GM19240 (cell line): Measurements from ENCODE around the gene SHROOM2.

Experiments
- DNase-seq: peaks from one replicate; pipeline ENCODE4 v3.0.0; 2011; ENCODE audit warnings: low spot score; ENCODE audit not compliant: insufficient read length

The SHROOM2 gene

DNA sequence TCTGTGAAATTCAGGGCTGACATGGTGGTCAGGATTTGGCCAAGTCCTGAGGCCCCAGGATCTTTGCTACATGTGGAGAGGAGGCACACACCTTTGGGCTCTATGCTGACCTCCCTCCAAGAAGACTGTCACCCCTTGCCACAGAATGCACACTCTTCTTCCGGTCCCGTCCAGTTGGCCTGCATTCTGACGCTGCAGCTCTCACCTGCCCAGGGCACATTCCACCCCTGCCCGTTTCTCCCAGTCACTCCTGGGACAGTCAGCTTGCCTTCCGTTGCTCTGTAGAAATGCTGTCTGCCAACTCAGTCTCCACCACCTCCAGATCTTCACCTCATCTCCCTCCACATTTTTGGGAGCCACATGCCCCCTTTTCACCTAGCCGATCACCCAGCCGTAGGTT, 76.7 kb downstream of the SHROOM2 start:
- DNase-seq = no peak

DNA sequence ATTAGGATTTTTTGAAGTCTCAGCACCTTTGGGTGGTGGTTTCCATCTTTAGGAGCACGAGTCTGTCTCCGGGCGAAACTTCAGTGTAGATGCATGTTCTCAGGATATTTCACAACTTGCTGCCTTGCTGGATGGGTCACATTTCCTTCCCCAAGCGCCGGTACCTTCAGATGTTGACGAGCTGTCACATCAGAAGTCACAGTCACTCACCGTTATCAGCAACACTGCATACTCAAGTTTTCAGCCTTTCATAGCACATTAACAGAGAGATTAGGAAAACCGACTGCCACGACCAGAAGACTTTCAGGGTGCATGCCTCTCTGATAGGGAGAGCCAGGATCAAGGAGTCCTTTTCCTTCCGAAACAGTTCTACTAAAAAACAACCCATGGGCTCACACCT, 77.8 kb downstream of the SHROOM2 start:
- no peak for DNase-seq

DNA sequence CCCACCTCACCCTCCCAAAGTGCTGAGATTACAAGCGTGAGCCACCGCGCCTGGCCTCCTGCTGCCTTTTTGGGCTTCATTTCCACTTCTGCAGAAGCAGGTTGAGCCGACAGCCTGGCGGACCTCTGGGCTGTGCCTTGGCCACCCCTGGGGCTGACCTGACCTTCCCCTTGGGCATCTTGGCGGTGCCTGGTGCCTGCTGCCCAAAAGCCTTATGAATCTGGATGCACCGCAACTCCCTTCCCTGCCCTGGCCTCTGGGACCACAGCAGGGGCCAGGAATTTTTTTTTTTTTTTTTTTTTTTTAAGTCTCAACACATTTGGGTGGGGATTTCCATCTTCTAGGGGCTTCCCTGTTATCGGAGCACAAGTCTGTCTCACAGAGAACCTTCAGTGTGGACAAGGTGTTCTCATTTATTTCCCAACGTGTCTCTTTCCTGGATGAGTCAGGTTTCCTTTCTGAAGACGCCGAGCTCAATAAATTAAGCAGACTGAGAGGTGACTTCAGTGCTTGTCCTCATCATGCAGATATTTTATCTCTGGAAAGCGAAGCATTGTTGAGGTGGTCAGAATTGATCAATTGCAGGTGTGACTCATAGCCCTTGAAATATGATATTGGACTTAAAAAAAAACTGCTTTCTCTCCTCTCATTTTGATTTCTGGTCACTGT, 79.7 kb downstream of the SHROOM2 start:
- no peak for DNase-seq

DNA sequence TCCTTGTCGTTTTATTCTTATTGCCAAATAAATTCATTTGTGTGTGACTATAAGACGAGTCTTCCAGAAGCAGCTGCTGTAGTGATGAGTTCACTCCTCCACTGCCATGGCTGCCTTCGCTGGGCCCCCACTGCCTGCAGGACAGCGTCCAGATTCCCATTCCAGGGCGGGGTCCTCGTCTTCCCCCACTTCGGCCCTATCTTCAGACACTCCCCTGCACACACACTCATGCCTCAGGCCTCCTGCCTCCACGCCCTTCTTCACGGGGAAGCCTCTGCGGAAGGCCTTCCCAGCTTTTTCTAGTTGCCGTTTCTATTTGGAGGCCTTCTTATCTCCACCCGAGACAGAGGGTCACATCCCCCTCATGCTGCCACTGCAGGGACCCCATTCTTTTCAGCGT, 80.4 kb downstream of the SHROOM2 start:
- DNase-seq = no peak

DNA sequence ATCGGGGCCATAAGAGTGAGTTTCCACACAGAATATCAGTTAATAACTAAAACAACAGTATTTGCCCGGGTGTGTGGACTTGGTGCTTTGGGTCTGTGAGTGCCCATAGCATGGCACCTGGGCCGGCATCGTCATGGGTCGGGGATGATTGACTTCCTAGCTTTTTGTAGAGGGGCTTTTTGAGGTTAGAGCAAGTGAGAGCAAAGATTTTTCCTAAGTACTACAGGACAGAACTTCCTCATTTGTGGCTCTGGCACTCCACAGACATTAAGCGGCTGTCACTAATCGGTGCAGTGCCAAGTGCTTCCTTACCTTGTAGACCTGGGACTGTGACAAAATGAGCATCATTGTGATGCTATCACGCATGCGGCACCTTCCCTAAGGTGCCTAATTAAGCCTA, 81.0 kb downstream of the SHROOM2 start:
- no peak for DNase-seq

DNA sequence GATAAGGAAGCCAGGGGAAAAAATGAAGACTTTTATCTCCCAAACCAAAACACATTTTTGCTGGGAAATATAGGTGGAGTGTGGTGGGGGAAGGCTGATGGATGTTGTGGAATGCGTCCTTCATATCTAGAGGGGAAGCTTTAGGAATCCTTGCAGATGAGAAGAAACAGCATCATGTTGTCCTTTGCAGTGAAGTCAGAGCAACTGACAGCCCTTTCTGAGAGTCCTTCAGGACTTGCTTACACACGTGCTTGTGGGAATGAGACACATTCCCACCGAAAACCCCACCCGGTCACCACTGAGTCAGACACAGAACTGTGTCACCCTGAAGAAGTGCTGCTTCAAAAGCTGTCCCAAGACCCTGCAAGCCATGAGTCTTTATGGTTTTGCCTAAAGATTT, 81.5 kb downstream of the SHROOM2 start:
- DNase-seq = no peak

DNA sequence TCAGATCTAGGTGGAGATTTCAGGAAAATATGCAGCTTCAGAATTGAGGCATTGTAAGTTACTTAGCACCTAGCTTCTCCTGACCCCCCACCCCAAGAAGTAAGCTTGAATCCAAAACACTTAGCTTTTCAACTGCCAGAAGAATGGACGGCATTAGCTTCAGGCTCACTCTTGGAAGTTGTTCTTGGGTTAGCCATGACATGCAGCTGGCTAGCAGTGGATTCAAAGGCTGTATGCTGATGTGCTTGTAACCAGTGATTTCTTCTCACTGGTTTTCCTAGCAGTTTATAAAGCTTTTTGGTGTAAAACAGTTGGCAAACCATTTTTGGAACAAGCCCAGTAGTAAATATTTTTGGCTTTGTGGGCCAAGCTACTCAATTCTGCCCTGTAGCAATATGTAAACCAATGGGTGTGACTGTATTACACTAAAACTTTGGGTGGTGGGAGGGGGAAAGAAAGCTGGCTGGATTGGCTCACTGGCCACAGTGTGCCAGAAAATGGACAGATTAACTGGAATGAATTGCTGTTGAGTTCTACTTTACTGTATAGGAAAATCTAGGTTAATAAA, 85.6 kb downstream of the SHROOM2 start:
- no peak for DNase-seq

DNA sequence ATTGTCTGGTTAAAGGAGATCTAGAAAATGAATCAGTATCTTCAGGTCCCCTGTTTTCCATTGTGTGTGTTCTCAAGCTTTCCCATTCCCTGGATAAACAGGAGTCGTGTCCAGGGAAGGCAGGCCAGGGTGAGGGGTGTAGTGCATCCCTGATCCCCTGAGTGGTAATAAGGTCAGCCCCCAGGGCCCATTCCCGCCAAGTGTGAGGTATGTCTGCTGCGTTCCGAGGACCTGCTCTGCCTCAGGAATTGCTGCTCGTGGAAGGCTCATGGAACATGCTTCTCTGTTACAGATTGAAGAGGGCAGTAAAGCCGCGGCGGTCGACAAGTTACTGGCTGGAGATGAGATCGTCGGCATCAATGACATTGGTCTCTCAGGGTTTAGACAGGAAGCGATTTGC, 87.1 kb downstream of the SHROOM2 start:
- no peak for DNase-seq

DNA sequence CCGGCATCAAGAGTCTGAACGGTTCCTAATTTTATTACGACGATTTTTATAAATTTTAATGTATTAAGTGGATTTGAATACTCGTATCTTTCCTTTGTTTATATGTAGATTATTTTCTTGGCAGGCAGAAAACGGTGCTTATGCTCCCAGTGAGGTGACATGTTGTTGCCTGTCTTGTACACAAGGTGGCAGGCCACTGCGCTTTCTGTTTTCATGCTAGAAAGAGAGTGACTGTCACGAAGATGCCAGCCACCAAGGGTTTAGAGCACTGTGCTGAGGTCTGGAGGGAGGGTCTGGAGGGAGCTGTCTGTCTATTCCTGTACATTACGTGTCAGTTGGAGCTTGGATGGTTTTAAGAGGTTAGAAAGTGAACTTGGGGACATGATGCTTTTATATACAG, 87.7 kb downstream of the SHROOM2 start:
- DNase-seq = peak; percentile 42

DNA sequence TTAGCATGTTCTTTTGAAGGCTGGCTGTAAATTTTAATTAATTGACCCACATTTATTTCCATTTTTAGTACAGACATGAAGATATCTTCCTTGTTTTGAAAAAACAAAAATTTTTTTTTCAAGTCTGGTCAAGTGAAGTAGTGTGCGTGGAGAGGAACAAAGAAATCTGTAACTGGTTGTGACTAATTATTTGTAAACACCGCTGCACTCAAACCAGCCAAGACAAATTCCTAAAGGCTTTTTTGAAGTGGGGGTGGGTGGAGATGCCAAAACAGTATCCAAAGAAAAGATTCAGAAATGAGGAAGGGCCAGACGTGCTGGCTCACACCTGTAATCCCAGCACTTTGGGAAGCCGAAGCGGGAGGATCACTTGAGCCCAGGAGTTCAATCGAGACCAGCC, 88.3 kb downstream of the SHROOM2 start:
- DNase-seq = no peak

DNA sequence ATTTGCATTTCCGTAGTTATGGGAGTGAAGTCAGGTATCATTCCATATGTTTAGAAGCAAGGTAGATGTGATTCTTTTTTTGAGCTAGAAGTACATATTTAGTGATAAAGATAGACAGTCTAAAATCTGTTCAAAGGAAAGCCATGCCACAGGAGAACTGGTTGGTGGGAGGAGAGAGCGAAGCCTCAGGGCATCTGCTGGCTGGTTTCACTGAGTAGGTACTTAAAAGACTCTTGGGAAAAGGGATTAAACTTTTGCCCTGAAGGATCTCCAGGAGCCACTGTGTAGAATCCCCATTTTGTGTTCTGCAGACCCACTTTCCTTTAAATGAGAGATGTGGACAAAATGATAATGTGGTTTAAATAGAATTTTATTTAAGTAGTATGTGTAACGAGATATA, 89.6 kb downstream of the SHROOM2 start:
- DNase-seq = no peak

DNA sequence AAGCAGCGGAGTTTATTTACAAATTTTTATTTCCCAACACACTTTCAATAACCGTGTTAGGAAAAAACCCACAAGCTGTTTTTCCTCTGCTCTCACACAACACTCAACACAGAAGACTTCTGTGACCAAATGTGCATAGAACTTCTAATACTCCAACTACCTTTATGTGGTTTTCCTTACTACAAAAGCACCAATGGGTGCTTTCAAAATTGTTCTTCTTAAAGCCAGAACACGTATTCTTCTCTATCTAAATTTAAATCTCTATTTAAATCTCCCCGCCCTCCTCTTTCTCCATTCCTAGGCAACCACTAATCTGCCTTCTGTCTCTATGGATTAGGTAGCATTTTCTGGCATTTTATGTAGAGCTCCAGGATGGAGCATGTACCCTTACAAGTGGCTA, 90.0 kb downstream of the SHROOM2 start:
- DNase-seq = no peak

DNA sequence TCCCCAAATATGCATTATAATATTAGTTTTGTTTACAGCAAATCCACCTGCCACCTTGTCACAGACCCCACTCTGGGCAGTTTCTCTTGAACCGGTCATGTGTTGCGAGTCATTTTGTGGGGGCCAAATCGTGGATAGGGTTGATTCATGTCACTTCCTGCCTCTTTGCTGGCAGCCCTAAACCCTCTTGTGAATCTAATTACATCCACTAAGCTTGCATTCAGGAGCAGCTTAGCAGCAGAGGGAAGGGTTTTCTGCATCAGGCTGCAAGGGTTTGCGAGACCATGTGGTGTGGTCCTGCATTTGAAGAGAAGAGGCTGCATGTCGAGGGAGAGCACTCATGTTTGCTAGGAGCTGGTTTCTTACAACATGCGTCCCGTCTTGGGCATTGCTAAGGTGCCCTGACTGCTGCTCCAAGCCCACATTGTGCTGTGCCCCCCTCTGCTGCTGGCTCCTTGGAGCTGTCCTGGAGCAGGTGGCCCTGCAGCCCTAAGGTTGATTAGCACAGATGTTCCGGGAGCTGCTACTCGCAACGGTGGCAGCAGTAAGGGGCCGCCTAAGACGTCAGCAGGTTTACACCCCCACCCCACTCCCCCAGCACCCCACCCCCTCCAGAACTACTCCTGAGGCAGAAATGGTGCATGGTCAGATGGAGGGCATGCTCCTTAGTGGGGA, 92.1 kb downstream of the SHROOM2 start:
- DNase-seq = no peak

DNA sequence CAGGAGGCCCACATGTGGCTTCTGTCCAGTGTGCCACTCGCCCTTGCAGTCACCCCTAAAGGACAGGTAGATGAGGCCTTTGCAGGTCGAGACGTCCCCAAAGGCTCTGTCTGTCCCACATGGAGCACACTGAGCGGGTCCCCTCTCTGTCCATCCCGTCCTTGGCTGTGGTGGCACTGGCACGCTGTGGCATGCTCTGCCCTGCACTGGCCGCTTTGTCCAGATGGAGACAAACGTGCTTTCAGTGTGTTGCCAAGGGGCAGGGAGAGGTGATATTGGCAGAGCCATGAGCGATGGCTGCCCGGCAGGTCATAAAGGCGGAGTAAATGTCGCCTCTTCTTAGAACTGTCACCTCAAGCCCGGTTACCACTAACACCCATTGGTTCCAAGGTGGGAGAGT, 94.0 kb downstream of the SHROOM2 start:
- DNase-seq = no peak

DNA sequence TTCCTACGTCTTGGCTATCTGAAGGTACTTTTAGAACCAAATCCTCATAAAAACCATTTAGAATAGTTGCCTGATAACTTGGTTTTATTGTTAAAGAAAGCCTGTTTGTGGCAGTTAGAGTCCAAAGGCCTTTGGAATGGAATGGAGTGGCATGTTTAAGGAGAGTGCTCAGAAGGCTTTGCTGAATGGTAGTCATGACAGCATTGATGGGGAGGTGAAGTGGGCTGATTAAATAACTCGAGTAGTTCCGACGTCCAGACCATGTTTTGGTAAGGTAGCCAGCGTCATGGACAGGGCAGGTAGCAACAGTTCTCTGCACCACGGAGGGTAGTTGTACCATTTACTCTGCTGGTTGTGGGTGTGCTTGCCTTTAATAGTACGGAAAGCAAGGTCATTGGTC, 94.6 kb downstream of the SHROOM2 start:
- DNase-seq = no peak

DNA sequence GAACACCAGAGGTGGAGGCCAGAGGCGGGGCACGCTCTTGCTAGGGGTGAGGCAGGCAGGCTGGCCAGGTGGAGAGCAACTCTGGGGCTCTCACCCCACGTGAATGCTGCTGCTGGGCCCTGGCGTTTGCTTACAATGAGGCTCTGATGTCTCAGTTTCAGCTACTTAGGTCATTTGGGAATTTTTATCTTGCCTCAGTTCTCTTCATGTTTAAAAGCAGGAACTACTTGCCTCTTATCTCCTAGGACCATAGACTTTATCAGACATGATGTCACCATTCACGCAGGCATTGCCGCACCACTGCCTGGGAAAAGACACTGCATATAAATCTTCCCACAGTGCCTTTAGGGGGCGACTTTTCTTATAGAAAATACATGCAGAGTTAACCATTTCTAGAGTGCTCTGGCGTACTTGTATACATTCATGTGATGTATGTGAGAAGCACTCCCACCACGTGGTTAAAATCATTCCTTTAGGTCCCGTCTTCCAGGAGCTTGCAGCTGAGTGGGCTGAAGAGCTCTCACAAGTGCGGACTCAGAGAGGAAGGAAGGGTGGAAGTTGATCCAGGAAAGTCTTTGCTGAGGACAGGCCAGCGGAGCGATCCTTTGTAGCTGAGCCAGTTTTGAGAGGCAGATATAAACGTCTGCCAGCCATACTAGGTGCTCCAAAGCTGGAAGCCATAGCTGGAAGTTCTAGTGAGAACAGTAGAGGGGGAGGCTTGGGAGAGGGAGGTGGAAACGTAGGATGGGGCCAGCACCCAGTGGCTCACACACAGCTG, 96.6 kb downstream of the SHROOM2 start:
- DNase-seq = no peak

DNA sequence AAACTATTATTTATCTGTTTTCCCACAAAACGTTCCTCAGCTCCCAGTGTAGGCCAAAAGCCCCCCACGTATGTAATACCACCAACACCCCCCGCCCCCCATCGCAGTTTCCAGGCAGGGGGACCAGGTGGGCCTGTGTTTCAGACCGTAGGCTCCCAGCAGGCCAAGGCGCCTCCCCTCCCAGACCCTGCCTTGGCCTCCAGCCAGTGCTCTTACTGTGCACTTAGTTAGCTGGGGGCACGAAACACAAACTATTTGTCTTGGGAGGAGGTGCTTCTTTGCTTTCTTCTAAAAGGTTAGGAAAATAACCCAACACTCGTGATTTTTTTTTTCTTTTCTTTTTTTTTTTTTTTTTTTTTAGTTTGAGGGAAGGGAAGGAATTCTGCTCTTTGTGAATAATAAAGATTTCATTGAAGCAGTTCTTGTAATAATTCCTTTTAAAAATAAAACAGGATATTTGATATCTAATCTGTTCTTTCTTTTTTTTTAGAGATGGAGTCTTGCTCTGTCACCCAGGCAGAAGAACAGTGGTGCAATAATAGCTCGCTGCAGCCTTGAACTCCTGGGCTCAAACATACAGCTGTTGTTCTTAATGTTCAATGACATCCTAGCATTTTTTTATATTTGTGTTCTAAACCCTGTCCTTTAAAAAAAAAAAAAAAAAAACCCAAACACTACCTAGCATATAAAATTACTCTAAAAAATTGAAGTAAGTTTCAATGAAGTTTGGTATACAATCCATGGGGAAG, 98.0 kb downstream of the SHROOM2 start:
- no peak for DNase-seq

DNA sequence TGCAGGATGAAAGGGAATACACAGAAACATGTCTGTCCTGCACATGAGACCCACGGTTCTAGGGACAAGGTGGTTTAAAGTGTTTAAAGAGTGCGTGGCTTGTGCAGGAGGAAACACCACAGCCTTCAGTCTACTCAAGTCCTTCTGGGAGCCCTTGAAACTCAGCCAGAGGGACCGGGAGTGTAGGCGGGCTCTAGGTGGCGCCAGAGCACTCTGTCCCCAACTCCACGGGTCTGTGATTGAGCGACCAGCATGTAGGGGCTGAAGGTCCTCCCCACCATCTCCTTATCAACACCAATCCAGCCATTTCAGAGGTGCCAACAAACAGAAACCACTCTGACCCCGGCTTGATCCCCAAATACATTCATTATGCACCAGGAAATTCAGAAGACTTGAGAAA, 98.9 kb downstream of the SHROOM2 start:
- DNase-seq = peak; percentile 77

DNA sequence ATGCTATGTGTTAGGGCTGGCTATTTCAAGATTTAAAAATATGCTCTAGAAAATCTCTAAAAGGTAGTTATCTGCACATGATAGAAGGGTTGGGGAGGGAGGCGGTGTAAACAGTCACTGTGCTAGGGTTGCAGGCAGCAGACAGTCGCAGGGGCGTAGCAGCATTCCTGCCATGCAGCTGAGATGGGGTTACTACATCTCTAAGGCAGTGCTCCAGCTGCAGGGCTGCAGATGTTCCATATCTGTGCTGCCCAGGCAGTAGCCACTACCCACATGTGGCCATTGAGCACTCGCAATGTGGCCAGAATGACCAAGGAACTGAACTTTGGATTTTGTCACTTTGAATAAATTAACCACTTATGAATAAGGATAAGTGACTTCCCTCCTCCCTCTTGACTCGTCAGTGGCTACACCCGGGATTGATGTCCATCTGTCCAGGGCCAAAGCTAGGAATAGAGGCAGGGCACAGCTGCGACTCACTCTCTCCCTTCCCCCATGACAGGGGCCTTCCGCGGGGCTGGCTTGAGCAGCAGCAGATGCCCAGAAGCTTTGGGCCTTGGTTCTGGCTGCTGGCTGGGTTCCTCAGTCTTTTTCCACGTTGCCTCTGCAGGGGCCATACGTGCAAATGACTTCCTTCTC, 101.5 kb downstream of the SHROOM2 start:
- DNase-seq = no peak

DNA sequence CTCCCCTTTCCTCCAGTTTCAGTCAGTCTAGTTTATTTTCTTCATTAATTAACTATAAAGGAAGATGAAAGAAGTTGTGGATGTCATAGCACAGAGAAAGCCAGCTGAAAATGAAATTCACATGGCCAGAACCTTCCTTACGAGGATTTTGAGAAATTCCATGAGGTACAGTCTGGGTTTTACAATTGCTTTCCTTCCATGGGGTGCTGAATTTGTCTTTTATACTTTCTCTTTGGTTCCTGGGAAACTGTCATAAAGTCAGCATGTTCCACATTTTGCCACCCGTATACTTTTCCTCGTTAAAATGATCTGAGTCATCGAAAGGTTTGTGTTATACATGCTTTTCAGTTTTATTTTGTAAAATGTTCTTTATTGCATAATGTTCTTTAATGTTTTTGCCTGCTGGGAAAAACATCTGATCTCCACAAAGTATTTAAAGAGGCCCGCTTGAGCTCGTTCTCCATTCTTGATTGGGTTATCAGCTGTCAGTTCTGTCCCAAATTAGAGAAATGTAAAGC, 102.8 kb downstream of the SHROOM2 start:
- no peak for DNase-seq

DNA sequence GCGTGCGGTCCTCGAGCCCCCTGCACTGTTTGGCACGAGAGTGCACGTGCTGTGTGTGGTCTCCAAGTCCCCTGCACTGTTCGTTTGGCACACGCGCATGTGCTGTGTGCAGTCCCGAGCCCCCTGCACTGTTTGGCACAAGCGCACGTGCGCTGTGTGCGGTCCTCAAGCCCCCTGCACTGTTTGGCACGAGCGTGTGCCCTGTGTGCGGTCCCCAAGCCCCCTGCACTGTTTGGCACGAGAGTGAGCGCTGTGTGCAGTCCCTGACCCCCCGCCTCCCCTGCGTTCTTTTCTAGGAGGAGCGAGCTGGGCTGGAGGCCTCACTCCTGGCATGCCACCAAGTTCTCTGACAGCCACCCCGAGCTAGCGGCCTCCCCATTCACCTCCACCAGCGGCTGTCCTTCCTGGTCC, 104.5 kb downstream of the SHROOM2 start:
- no peak for DNase-seq
